ENCODE measurements around the gene C1D.
"Not testable (repeated sequence)": the region's sequence is repeated elsewhere in the genome, so short reads cannot be mapped to it uniquely, and the experiment has no call there.

Gene C1D

GRCh38 chr2:68088940-68089339, 26.1 kb upstream of the C1D start:
- no peak overlapping the region for H3K27ac ChIP-seq
- TF ChIP-seq, protein P1, sequence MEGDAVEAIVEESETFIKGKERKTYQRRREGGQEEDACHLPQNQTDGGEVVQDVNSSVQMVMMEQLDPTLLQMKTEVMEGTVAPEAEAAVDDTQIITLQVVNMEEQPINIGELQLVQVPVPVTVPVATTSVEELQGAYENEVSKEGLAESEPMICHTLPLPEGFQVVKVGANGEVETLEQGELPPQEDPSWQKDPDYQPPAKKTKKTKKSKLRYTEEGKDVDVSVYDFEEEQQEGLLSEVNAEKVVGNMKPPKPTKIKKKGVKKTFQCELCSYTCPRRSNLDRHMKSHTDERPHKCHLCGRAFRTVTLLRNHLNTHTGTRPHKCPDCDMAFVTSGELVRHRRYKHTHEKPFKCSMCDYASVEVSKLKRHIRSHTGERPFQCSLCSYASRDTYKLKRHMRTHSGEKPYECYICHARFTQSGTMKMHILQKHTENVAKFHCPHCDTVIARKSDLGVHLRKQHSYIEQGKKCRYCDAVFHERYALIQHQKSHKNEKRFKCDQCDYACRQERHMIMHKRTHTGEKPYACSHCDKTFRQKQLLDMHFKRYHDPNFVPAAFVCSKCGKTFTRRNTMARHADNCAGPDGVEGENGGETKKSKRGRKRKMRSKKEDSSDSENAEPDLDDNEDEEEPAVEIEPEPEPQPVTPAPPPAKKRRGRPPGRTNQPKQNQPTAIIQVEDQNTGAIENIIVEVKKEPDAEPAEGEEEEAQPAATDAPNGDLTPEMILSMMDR (conservative IDR thresholded peaks at IDR 0.05) = no peak

- H3K27ac ChIP-seq = no peak overlapping the region
- TF ChIP-seq, protein P1 (conservative IDR thresholded peaks at IDR 0.05) = no peak
These were observed 23.4 kb upstream of the C1D start for GRCh38 chr2:68086166-68086565.

DNA sequence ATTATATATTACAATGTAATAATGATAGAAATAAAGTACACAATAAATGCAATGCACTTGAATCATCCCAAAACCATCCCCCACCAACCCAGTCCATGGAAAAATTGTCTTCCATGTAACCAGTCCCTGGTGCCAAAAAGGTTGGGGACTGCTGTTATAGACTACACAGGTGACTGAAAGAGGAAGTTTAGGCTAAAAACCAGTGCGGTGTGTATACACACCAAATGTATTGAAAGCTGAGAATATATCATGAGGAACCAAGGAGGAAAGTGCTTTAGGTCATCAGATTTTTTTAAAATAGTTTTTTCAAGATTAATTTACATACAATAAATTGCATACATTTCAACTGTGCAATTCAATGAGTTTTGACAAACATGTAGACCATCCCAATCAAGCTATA, 20.5 kb upstream of the C1D start:
- H3K27ac ChIP-seq = no peak overlapping the region
- TF ChIP-seq, protein P1 (conservative IDR thresholded peaks at IDR 0.05) = no peak

- no peak overlapping the region for H3K27ac ChIP-seq
- TF ChIP-seq, protein P1 (conservative IDR thresholded peaks at IDR 0.05) = no peak
These were observed 11.2 kb upstream of the C1D start for GRCh38 chr2:68074050-68074449.

DNA sequence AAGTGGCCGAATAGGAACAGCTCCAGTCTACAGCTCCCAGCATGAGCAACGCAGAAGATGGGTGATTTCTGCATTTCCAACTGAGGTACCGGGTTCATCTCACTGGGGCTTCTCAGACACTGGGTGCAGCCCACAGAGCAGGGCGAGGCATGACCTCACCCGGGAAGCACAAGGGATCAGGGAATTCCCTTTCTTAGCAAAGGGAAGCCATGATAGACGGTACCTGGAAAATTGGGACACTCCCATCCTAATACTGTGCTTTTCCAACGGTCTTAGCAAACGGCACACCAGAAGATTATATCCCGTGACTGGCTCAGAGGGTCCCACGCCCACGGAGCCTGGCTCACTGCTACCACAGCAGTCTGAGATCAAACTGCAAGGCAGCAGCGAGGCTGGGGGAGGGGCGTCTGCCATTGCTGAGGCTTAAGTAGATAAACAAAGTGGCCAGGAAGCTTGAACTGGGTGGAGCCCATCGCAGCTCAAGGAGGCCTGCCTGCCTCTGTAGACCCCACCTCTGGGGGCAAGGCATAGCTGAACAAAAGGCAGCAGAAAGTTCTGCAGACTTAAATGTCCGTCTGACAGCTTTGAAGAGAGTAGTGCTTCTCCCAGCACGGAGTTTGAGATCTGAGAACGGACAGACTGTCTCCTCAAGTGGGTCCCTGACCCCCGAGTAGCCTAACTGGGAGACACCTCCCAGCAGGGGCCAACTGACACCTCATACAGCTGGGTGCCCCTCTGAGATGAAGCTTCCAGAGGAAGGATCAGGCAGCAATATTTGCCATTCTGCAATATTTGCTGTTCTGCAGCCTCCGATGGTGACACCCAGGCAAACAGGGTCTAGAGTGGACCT, 1.2 kb upstream of the C1D start:
- H3K27ac ChIP-seq = not testable (repeated sequence)

- TF ChIP-seq, protein P1 (conservative IDR thresholded peaks at IDR 0.05) = no peak
- no peak overlapping the region for H3K27ac ChIP-seq
These were observed 2.2 kb downstream of the C1D start for GRCh38 chr2:68060652-68061051.

DNA sequence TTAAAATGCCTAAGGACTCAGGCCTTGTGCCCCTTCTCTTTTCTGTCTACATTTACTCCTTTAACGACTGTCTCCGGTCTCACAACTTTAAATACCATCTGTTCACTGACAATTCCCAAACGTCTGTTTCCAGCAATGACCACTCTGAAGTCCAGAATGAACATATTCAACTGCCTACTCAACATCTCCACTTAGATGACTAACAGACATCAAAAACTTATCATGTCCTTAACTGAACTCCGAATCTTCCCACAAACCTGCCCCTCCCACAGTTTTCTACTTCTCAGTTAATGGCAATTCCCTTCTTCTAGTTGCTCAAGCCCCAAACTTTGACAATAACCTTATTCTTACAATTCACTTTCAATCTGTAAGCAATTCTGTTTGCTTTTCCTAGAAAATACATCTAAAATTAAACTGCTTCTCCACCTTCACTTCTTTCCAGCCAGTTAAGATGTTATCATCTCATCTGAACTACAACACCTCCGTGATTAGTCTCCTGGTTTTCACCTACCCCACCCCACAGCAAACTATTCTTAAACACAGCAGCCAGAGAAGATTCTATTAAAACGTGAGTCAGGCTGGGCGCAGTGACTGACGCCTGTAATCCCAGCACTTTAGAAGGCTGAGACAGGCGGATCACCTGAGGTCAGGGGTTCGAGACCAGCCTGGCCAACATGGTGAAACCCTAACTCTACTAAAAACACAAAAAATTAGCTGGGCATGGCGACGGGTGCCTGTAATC, 2.8 kb downstream of the C1D start:
- H3K27ac ChIP-seq = no peak overlapping the region
- TF ChIP-seq, protein P1 (conservative IDR thresholded peaks at IDR 0.05) = no peak

Measured in VCaP (cell line).